Hepatocyte (in vitro differentiated cells): Measurements from ENCODE around the gene ACR. TPM values are rescaled to one million over a fixed set of nuclear protein-coding genes. Genes with fewer than 3 reads are reported as not detected.
A peak's percentile ranks its signal among the peaks of the same experiment; 100 is the strongest.

Experiments used
- DNase-seq: peaks from one replicate; pipeline ENCODE4 v3.0.0-alpha.2; 2016; ENCODE audit warnings: low spot score
- H2AFZ ChIP-seq: fragments of 200-600 bp; sonication (generic); 2 replicates; pipeline ENCODE4 v1.6.0; 2016; ENCODE audit warnings: antibody characterized with exemption, mild to moderate bottlenecking
- H3K27ac ChIP-seq: fragments of 200-600 bp; sonication (generic); 2 replicates; pipeline ENCODE4 v1.5.1; 2016; ENCODE audit warnings: mild to moderate bottlenecking
- H3K27me3 ChIP-seq: fragments of 200-600 bp; sonication (generic); 2 replicates; pipeline ENCODE4 v1.6.1; 2016
- H3K36me3 ChIP-seq: fragments of 200-600 bp; sonication (generic); replicated peaks from 2 replicates; pipeline ENCODE4 v1.5.1; 2016; ENCODE audit warnings: low read depth; ENCODE audit not compliant: insufficient read depth
- H3K4me1 ChIP-seq: fragments of 200-600 bp; sonication (generic); 2 replicates; pipeline ENCODE4 v1.5.1; 2016; ENCODE audit warnings: mild to moderate bottlenecking, moderate library complexity; ENCODE audit not compliant: insufficient read depth
- H3K4me2 ChIP-seq: fragments of 200-600 bp; sonication (generic); 2 replicates; pipeline ENCODE4 v1.6.0; 2016
- H3K4me3 ChIP-seq: fragments of 200-600 bp; sonication (generic); 2 replicates; pipeline ENCODE4 v1.5.1; 2016; ENCODE audit warnings: mild to moderate bottlenecking
- H3K79me2 ChIP-seq: fragments of 200-600 bp; sonication (generic); 2 replicates; pipeline ENCODE4 v1.6.0; 2017; ENCODE audit warnings: mild to moderate bottlenecking
- H3K9me2 ChIP-seq: fragments of 200-600 bp; sonication (generic); replicated peaks from 2 replicates; pipeline ENCODE4 v1.6.0; 2017; ENCODE audit warnings: mild to moderate bottlenecking; ENCODE audit not compliant: insufficient read depth
- H3K9me3 ChIP-seq: fragments of 200-600 bp; sonication (generic); 2 replicates; pipeline ENCODE4 v1.5.1; 2016; ENCODE audit warnings: low read depth, mild to moderate bottlenecking
- H4K20me1 ChIP-seq: fragments of 200-600 bp; sonication (generic); 2 replicates; pipeline ENCODE4 v1.6.0; 2016; ENCODE audit warnings: mild to moderate bottlenecking; ENCODE audit not compliant: insufficient read depth, poor library complexity, severe bottlenecking
- CTCF ChIP-seq: fragments of 200-600 bp; sonication (generic); IDR thresholded peaks from 2 replicates; pipeline ENCODE4 v1.5.1; 2016; ENCODE audit warnings: antibody characterized with exemption, mild to moderate bottlenecking; ENCODE audit not compliant: poor library complexity
- EZH2 ChIP-seq: fragments of 200-600 bp; sonication (generic); IDR thresholded peaks from 2 replicates; pipeline ENCODE4 v1.6.1; 2016; ENCODE audit warnings: antibody characterized with exemption, mild to moderate bottlenecking, borderline replicate concordance
- EZH2phosphoT487 ChIP-seq: fragments of 200-600 bp; sonication (generic); IDR thresholded peaks from one replicate; pipeline ENCODE4 v1.6.1; 2018; ENCODE audit warnings: antibody characterized with exemption, mild to moderate bottlenecking, low read depth, moderate library complexity; ENCODE audit not compliant: unreplicated experiment, severe bottlenecking
- WGBS: methylation state at CpG from one replicate; pipeline ENCODE4 v1.1.6; 2016; ENCODE audit warnings: low lambda C conversion rate; ENCODE audit errors: missing lambda C conversion rate; 5-methylcytosine and 5-hydroxymethylcytosine counted together
- polyA plus RNA-seq: library from polyadenylated mRNA; unstranded; fragments of >200 nt; fragmentation: Nextera tagmentation; extraction: Ambion mirVana; gene quantifications from 2 replicates; pipeline ENCODE4 v1.2.1, GENCODE V29; 2016
- total RNA-seq: library from RNA; depleted of rRNA; stranded (reverse); fragments of >200 nt; gene quantifications from 2 replicates; pipeline ENCODE4 v1.2.3, GENCODE V29; 2014

Gene ACR
- total and polyA plus RNA-seq, 2 experiments from 2014 or later = not detected

GRCh38 chr22:50703726-50704509 lies 34.1 kb upstream of the ACR start:
- Histone ChIP-seq H2AFZ (no peak overlapping the region), H3K4me1 (peaks cover 12% of the 10 kb centered on the region), H3K36me3 (no peaks in the 10 kb centered on the region), H3K4me2 (no peak overlapping the region), H3K27ac (no peak overlapping the region), H3K9me3 (no peaks in the 10 kb centered on the region), H4K20me1 (no peaks in the 10 kb centered on the region), H3K9me2 (no peaks in the 10 kb centered on the region), H3K79me2 (no peaks in the 10 kb centered on the region), H3K27me3 (no peaks in the 10 kb centered on the region), H3K4me3 (no peak overlapping the region)
- WGBS = 92% methylated on average over 36 of the region's 36 CpGs
- DNase-seq = no peak
- TF ChIP-seq CTCF (no peak), EZH2 (no peak), EZH2phosphoT487 (no peak)

GRCh38 chr22:50704510-50705218 lies 33.3 kb upstream of the ACR start:
- 91% methylated on average over 29 of the region's 37 CpGs for WGBS
- TF ChIP-seq EZH2phosphoT487 (no peak), EZH2 (no peak), CTCF (no peak)
- H3K27ac ChIP-seq = no peak overlapping the region
- no peak overlapping the region for H2AFZ ChIP-seq
- H3K79me2 ChIP-seq = no peaks in the 10 kb centered on the region
- no peaks in the 10 kb centered on the region for H3K36me3 ChIP-seq
- peak overlapping the region; percentile 68 for H3K4me2 ChIP-seq
- no peaks in the 10 kb centered on the region for H3K9me2 ChIP-seq
- H3K4me1 ChIP-seq = peaks cover 12% of the 10 kb centered on the region
- H3K4me3 ChIP-seq = no peak overlapping the region
- no peaks in the 10 kb centered on the region for H3K27me3 ChIP-seq
- H4K20me1 ChIP-seq = no peaks in the 10 kb centered on the region
- H3K9me3 ChIP-seq = no peaks in the 10 kb centered on the region
- DNase-seq = no peak

- DNase-seq = peak; percentile 93
- peak overlapping the region; percentile 68 for H3K4me2 ChIP-seq
Observed at GRCh38 chr22:50705219-50705691, 32.7 kb upstream of the ACR start.

More at GRCh38 chr22:50705219-50705691, 32.7 kb upstream of the ACR start:
- no peak overlapping the region for H3K27ac ChIP-seq
- TF ChIP-seq EZH2 = no peak
- no peak for TF ChIP-seq CTCF
- TF ChIP-seq EZH2phosphoT487 = no peak
- no peaks in the 10 kb centered on the region for H3K9me2 ChIP-seq
- H3K79me2 ChIP-seq = no peaks in the 10 kb centered on the region
- WGBS = 21% methylated on average over 18 of the region's 23 CpGs
- peaks cover 12% of the 10 kb centered on the region for H3K4me1 ChIP-seq
- no peak overlapping the region for H3K4me3 ChIP-seq
- no peak overlapping the region for H2AFZ ChIP-seq
- H3K27me3 ChIP-seq = no peaks in the 10 kb centered on the region
- no peaks in the 10 kb centered on the region for H3K36me3 ChIP-seq
- H3K9me3 ChIP-seq = no peaks in the 10 kb centered on the region
- no peaks in the 10 kb centered on the region for H4K20me1 ChIP-seq
